Cerebellar nuclear complex (tissue), 1 donor: ENCODE data around the gene DESI2.

ENCODE experiments used
- DNase-seq, 2 experiments: peaks; one replicate each; lab custom pipeline; 2025; lab: John Stamatoyannopoulos, UW

The DESI2 gene

GRCh38 chr1:244652623-244653438 is at the start of gene DESI2:
Gene DESI2, plus strand, starts transcription at chr1:244653126. Its CDS starts 188 bp downstream, at chr1:244653314.
- peak; percentile 95 to 96 for DNase-seq

GRCh38 chr1:244603498-244603897 is 49.4 kb upstream of the DESI2 start:
- DNase-seq: no peak

- no peak for DNase-seq
Measured at GRCh38 chr1:244605835-244606370, 47.0 kb upstream of the DESI2 start.

GRCh38 chr1:244614113-244614836 is 38.7 kb upstream of the DESI2 start:
- DNase-seq: no peak

GRCh38 chr1:244614879-244615278 is 38.0 kb upstream of the DESI2 start:
- DNase-seq: no peak

- DNase-seq: no peak
Measured at GRCh38 chr1:244615301-244615700, 37.6 kb upstream of the DESI2 start.

GRCh38 chr1:244626709-244627108 is 26.2 kb upstream of the DESI2 start:
- DNase-seq: no peak

- DNase-seq: no peak
Measured at GRCh38 chr1:244628789-244629188, 24.1 kb upstream of the DESI2 start.

GRCh38 chr1:244633140-244633539 is 19.8 kb upstream of the DESI2 start:
- no peak for DNase-seq

GRCh38 chr1:244634546-244634945 is 18.4 kb upstream of the DESI2 start:
- no peak for DNase-seq

- DNase-seq: no peak
Measured at GRCh38 chr1:244636488-244637259, 16.3 kb upstream of the DESI2 start.

GRCh38 chr1:244639561-244639960 is 13.4 kb upstream of the DESI2 start:
- no peak for DNase-seq

GRCh38 chr1:244640917-244641316 is 12.0 kb upstream of the DESI2 start:
- DNase-seq: no peak

- no peak for DNase-seq
Measured at GRCh38 chr1:244642526-244642925, 10.4 kb upstream of the DESI2 start.

- no peak for DNase-seq
Measured at GRCh38 chr1:244642988-244643387, 9.9 kb upstream of the DESI2 start.

GRCh38 chr1:244645414-244645813 is 7.5 kb upstream of the DESI2 start:
- DNase-seq: no peak

GRCh38 chr1:244645890-244646289 is 7.0 kb upstream of the DESI2 start:
- no peak for DNase-seq

- DNase-seq: no peak
Measured at GRCh38 chr1:244647819-244648218, 5.1 kb upstream of the DESI2 start.

- no peak for DNase-seq
Measured at GRCh38 chr1:244651956-244652622, 837 bp upstream of the DESI2 start.

- DNase-seq: no peak
Measured at GRCh38 chr1:244653439-244654107, 647 bp downstream of the DESI2 start.
